Left lung (tissue), 10 donors: ENCODE data around the gene HHIP. TPM values are rescaled to one million over a fixed set of nuclear protein-coding genes. Genes with fewer than 3 reads are reported as not detected.
"Not testable (repeated sequence)": the region's sequence is repeated elsewhere in the genome, so short reads cannot be mapped to it uniquely, and the experiment has no call there.

ENCODE experiments used
- ATAC-seq: fragments of 200-7000 bp; cut with Tn5 transposase; one replicate; pipeline ENCODE4 v1.9.1; 2020; ENCODE audit warnings: moderate library complexity
- DNase-seq, 4 donors: peaks; one replicate each; pipeline ENCODE4 v3.0.0-alpha.2; 2013 to 2020
- H3K27ac ChIP-seq, 2 donors: fragments of 200-600 bp; sonication (generic) in 1 of 2; one replicate each; pipeline versions ENCODE4 v1.5.0 to v1.8.0; 2020 to 2021
- H3K27me3 ChIP-seq, 2 donors: fragments of 200-600 bp; sonication (generic) in 1 of 2; one replicate each; pipeline versions ENCODE4 v1.5.0 to v1.8.0; 2020 to 2021
- H3K36me3 ChIP-seq, 2 donors: fragments of 200-600 bp; sonication (generic) in 1 of 2; one replicate each; pipeline versions ENCODE4 v1.5.0 to v1.8.0; 2020 to 2021
- H3K4me1 ChIP-seq, 2 donors: fragments of 200-600 bp; one replicate each; pipeline ENCODE4 v1.8.0; 2021
- H3K4me3 ChIP-seq, 2 donors: fragments of 200-600 bp; sonication (generic) in 1 of 2; one replicate each; pipeline versions ENCODE4 v1.5.0 to v1.8.0; 2020 to 2021; ENCODE audit warnings: mild to moderate bottlenecking in 1 of 2
- H3K9me3 ChIP-seq, 2 donors: fragments of 200-600 bp; sonication (generic) in 1 of 2; one replicate each; pipeline versions ENCODE4 v1.5.0 to v1.8.0; 2020 to 2021
- CTCF ChIP-seq, 2 donors: fragments of 200-600 bp; sonication (generic) in 1 of 2; IDR thresholded peaks; one replicate each; pipeline versions ENCODE4 v1.5.0 to v1.8.0; 2021; ENCODE audit warnings: antibody characterized with exemption in 2 of 2
- intact Hi-C, 2 donors: fragments of 100-400 bp; cut with DNase I; formaldehyde crosslinking; loops; one replicate each; pipeline versions ENCODE4 v1.11.2 to v1.14.2; 2022
- polyA plus RNA-seq, 6 donors: library from polyadenylated mRNA; unstranded; fragments of 120-200 nt; gene quantifications; one replicate each; pipeline ENCODE4 v1.2.1, GENCODE V29; 2013; ENCODE audit not compliant: insufficient read length in 6 of 6
- total RNA-seq, 2 donors: library from RNA; stranded (reverse); fragmentation: NEBNext Ultra II Directional; extraction: Animal tissue kit (Norgen Biotek cat#: 25700); gene quantifications; one replicate each; pipeline ENCODE4 v1.2.1, GENCODE V29; 2021
- donor health status: DM: no; HTN: yes; CAD: no.
- donor health status: DM: no; HTN: no; CAD: no.

Gene HHIP
- total and polyA plus RNA-seq, 8 donors, result 17.1 to 59.8 (median 44.0) TPM

- intact Hi-C loops, result no loop called here
- no peaks in the 10 kb centered on the region for H3K36me3 ChIP-seq
- H3K27me3 ChIP-seq, result no peaks in the 10 kb centered on the region
- no peaks in the 10 kb centered on the region for H3K9me3 ChIP-seq
- H3K4me3 ChIP-seq, result no peak overlapping the region
- DNase-seq, result no peak
- no peak for TF ChIP-seq CTCF (IDR thresholded peaks at IDR 0.05)
- no peaks in the 10 kb centered on the region for H3K4me1 ChIP-seq
- ATAC-seq, result no peak
- no peak overlapping the region for H3K27ac ChIP-seq
Observed at GRCh38 chr4:144782345-144782744, 136.4 kb downstream of the HHIP start.

GRCh38 chr4:144785961-144786360 lies 140.0 kb downstream of the HHIP start:
- Histone ChIP-seq H3K27ac (no peak overlapping the region), H3K27me3 (no peaks in the 10 kb centered on the region), H3K9me3 (no peaks in the 10 kb centered on the region), H3K4me1 (peaks cover 0 to 3% of the 10 kb centered on the region in 2 donors), H3K4me3 (no peak overlapping the region), H3K36me3 (no peaks in the 10 kb centered on the region)
- no peak for TF ChIP-seq CTCF (IDR thresholded peaks at IDR 0.05)
- ATAC-seq (no peak), DNase-seq (no peak)
- intact Hi-C loops, result no loop called here

GRCh38 chr4:144787365-144788258 lies 141.7 kb downstream of the HHIP start:
- peak; percentile 81 for ATAC-seq
- H3K9me3 ChIP-seq, result no peaks in the 10 kb centered on the region
- intact Hi-C loops, result no loop called here

GRCh38 chr4:144788469-144788868 lies 142.5 kb downstream of the HHIP start:
- no peak for TF ChIP-seq CTCF (IDR thresholded peaks at IDR 0.05)
- H3K27ac ChIP-seq, result no peak overlapping the region
- intact Hi-C loops, result no loop called here
- H3K36me3 ChIP-seq, result no peaks in the 10 kb centered on the region
- H3K4me3 ChIP-seq, result no peak overlapping the region
- H3K4me1 ChIP-seq, result peaks cover 0 to 3% of the 10 kb centered on the region in 2 donors
- no peaks in the 10 kb centered on the region for H3K9me3 ChIP-seq
- no peaks in the 10 kb centered on the region for H3K27me3 ChIP-seq
- no peak for ATAC-seq
- no peak for DNase-seq

More at GRCh38 chr4:144787365-144788258, 141.7 kb downstream of the HHIP start:
- peaks cover 0 to 3% of the 10 kb centered on the region in 2 donors for H3K4me1 ChIP-seq
- H3K27me3 ChIP-seq, result no peaks in the 10 kb centered on the region
- H3K4me3 ChIP-seq, result no peak overlapping the region
- DNase-seq, result peak in 2 of 4 donors; percentile 11 to 45
- peak; percentile 25 to 42 for TF ChIP-seq CTCF (IDR thresholded peaks at IDR 0.05)
- no peak overlapping the region for H3K27ac ChIP-seq
- no peaks in the 10 kb centered on the region for H3K36me3 ChIP-seq

- intact Hi-C loops, H3K4me3 ChIP-seq, DNase-seq, H3K4me1 ChIP-seq, H3K27ac ChIP-seq, ATAC-seq, H3K27me3 ChIP-seq, H3K9me3 ChIP-seq, H3K36me3 ChIP-seq: not testable (repeated sequence)
Observed at GRCh38 chr4:144791933-144792332, 146.0 kb downstream of the HHIP start.
